ENCODE results near the gene SNRPB2.

The SNRPB2 gene

GRCh38 chr20:16748308-16748900 is 18.6 kb downstream of the SNRPB2 start, which contains the start of gene OTOR:
OTOR (plus strand) TSS chr20:16748358; CDS start chr20:16748402, 44 bp downstream.
- H3K4me3 ChIP-seq (ENCODE audit: low read depth, low read length), result no peak within 1 kb of the TSS
- no peak for TF ChIP-seq CTCF (IDR thresholded peaks at IDR 0.05; ENCODE audit: low read depth, low read length)

GRCh38 chr20:16749573-16749972 is 19.7 kb downstream of the SNRPB2 start:
- H3K4me3 ChIP-seq (ENCODE audit: low read depth, low read length), result no peak overlapping the region

GRCh38 chr20:16752082-16752481 is 22.3 kb downstream of the SNRPB2 start:
- TF ChIP-seq CTCF (IDR thresholded peaks at IDR 0.05; ENCODE audit: low read depth, low read length), result no peak
- no peak overlapping the region for H3K4me3 ChIP-seq (ENCODE audit: low read depth, low read length)

More at GRCh38 chr20:16749573-16749972, 19.7 kb downstream of the SNRPB2 start:
- TF ChIP-seq CTCF (IDR thresholded peaks at IDR 0.05; ENCODE audit: low read depth, low read length), result no peak

- no peak for TF ChIP-seq CTCF (IDR thresholded peaks at IDR 0.05; ENCODE audit: low read depth, low read length)
- no peak overlapping the region for H3K4me3 ChIP-seq (ENCODE audit: low read depth, low read length)
These were observed 23.1 kb downstream of the SNRPB2 start for GRCh38 chr20:16752901-16753300.

GRCh38 chr20:16758454-16759180 is 28.8 kb downstream of the SNRPB2 start:
- no peak for TF ChIP-seq CTCF (IDR thresholded peaks at IDR 0.05; ENCODE audit: low read depth, low read length)
- no peak overlapping the region for H3K4me3 ChIP-seq (ENCODE audit: low read depth, low read length)

GRCh38 chr20:16759181-16759563 is 29.3 kb downstream of the SNRPB2 start:
- TF ChIP-seq CTCF (IDR thresholded peaks at IDR 0.05; ENCODE audit: low read depth, low read length), result no peak

More at GRCh38 chr20:16759181-16759563, 29.3 kb downstream of the SNRPB2 start:
- H3K4me3 ChIP-seq (ENCODE audit: low read depth, low read length), result no peak overlapping the region

All from WI38 (cell line).